Left renal pelvis (tissue), 4 donors: Measurements from ENCODE around the gene MRPS14. TPM values are rescaled to one million over a fixed set of nuclear protein-coding genes. Genes with fewer than 3 reads are reported as not detected.
A peak's percentile ranks its signal among the peaks of the same experiment; 100 is the strongest.
"Not testable (repeated sequence)": the region's sequence is repeated elsewhere in the genome, so short reads cannot be mapped to it uniquely, and the experiment has no call there.

Source experiments
- DNase-seq, 4 donors: peaks; one replicate each; pipeline ENCODE4 v3.0.0-alpha.2; 2013; ENCODE audit warnings: low read depth in 4 of 4, low spot score in 3 of 4
- polyA plus RNA-seq, 4 donors: library from polyadenylated mRNA; unstranded; fragments of 120-200 nt; gene quantifications; one replicate each; pipeline ENCODE4 v1.2.1, GENCODE V29; 2013; ENCODE audit not compliant: insufficient read length in 4 of 4

Gene MRPS14
- polyA plus RNA-seq = 10 to 100 TPM; 46.4 to 56.4 (median 49.2) TPM

DNA sequence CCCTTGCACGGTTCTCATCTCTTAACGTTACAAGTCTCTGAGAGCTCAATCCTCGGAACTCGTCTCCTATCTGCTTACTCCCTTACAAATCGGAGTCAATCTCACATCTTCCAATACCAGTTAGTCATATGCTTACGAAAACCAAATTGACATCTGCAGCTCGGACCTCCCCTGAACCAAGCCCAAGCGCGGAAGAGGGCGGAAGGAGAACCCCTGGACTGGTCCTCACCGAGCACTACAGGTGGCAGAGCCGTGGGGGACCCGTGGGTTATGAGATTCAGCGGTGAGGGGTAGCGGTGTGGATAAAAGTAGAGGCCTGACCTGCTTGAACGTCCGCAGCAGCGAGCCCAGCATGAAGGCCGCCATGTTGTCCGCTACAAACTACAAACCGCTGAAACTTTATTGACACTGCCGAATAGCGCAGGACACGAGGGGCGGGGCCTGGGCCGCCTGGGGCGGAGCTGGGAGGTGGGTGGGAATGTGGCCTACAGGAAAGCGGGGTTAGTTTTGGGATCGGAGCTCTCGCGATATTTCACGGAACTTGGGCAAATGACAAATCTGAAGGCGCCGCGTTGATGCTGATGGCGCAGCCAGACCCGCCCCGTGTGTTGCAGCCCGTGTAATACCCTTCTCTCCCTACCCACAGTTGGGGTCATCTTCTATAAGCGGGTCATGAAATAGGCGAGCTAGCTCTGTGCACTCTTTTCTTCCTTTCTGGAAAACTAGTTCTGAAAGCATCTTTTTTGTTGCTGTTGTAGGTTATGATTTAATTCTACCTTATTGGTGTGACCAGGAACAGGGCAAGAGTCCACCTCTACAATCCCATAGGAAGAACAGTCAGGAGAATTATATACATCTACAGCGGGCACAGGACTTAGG lies at the start of gene MRPS14:
MRPS14 (minus strand) TSS at position 383 of the 879 bp plus-strand sequence; CDS start at position 366, 17 bp downstream.
- DNase-seq = peak; percentile 96 to 98 (median 97)

DNA sequence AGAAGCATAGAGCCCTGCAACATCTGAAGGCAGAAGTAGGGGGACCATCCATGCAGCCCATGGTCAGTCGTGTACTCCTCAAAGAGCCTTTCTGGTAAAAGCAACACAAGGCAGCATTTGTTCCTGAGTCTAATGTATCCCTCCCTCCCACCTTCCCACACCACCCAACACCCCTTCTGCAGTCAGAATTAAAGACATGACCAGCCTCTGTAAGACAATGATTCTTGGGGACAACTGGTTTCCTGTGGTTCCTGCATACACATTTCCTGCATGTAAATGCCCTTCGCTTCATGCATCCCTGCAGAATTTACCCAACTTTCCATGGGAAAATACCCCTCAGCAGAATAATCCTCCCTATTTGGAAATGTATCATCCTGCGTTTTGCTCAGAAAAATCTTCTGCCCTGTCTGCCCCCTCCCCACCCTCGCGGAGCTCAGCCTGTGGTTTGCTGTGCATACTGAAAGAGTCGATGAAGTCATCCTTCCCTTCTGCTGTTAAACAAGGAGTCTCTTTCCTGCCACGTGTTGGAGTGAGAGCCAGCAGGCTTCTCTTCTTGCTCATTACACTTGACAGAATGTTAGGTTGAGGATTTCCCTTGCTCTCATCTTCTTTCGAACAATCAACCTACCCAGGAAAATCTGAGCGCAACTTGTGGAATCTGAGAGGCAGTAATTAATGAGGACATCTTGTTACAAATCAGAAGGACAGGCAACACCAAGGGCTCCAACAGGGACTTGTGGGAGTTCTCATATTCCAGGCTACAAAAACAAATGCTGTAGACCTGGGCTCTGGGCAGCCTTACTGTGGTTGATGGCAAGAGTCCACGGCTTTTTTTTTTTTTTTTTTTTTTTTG lies 49.1 kb upstream of the MRPS14 start:
- DNase-seq = peak; percentile 29 to 63 (median 56)

DNA sequence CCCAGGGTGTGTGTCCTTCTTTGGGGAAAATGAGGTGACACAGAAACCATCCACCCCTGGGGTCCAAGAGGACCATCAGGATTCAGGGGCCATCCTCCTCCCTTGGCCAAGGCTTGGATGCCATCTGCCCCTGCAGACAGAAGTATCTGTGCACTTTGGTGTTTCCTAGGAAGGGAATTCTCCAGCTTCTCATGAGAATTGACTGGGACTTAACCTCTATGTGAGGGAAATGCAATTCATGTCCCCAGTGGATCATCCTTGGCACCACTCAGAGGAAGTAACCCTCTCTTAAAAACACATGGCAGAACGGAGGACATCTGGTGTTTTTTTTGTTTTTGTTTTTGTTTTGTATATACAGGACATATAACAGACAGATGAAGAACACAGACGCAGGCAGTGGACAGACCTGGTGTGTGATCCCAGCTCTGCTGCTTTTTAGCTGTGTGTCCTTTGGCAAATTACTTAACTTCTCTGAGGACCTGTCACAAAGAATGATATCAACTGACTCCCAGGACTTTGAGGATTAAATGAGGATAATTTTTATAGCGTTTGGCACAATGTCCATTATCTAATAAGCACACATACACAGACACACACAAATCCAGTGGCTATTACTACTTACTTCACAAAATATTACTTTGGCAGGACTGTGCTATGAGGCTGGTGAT lies 48.2 kb upstream of the MRPS14 start:
- no peak for DNase-seq

DNA sequence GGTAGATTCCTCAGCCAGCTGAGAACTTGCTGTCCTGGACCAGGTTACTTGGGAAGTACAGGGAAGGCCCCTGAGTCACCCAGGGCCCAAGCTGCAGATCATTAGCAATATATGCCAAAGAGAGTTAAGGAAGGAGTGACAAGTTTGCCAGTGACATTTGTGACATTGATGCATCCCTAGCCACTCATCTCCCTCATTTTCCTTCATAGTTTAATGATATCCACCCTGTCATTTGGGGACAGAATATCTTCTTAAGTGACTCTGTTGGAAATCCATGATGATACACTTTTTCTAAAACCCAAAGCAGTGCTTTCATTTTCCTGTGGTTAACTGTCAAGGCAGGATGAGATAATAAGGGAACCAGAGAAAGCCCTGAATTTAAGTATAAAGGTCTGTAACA lies 47.6 kb upstream of the MRPS14 start:
- DNase-seq = no peak

DNA sequence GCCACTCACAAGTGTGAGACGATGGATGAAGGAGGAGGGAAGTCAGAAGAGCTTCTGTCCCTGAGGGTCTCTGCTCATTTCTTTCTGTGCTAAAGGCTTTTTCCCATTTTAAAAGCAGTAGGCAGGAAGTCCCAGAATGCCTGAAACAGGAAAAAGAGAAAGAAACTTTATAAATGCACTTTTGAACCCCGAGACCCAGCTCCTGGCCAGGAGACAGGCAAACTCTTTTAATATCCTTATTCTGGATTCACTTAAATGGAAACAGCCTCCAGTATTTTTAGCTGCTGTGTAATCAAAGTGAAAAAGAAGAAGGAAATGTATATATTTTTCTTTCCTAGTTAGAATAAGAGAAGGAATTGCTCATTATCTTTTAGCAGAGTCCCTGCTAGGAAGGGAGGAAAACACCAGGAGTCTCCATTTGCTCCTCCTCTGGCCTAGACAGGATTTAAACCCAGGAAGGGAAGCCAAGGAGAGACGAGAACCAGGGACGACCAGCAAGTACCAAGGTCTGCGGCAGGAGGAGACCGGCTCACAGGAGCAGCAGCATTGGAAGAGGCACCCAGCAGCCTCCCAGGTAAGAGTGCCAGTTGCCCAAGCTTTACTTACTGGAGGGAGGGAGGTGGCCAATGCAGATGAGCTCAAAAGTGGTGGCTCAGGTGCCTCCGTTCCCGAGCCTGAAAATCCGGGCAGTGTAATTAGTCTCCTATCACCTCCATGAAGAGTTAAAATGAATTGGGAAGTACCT lies 44.3 kb upstream of the MRPS14 start, which contains the start of gene TNN:
TNN (plus strand) TSS at position 472 of the 745 bp plus-strand sequence. CDS start 9,586 bp downstream, outside the sequence.
- no peak for DNase-seq

DNA sequence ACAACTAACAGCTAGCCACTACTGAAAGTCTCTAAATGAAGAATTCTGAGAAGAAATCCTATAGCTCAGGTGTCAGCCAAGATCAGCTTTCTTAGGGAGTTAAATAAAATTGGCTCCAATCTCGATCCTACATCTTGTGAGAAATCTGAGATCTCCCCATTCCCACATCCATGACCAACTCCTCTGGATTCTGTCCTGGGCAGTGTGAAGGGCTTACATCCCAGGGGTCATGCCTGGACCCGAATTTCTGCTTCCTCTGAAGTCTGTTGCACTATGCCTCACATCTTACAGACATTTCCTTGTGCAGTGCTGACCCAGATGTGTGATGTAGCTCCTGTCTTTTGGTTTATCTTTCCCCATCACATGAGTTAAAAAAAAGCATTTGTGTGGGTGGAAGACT lies 39.6 kb upstream of the MRPS14 start:
- DNase-seq = no peak

DNA sequence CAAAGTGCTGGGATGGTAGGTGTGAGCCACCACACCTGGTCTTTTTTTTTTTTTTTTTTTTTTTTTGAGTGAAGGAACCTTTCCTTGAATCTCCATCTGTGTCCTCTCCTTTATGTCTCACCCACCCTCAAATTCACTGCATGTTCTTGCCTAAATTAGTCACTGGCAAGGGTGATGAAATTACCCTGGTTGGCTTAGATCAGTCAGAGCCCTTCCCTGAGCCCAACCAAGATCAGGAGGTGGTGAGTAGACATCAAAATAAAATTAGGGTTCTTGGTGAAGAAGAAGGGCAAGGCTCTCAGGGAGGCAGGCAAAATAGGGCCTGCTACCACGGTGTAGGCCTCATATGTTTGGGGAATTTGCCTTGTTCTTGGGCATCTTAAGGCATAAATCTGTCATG lies 39.1 kb upstream of the MRPS14 start:
- no peak for DNase-seq

DNA sequence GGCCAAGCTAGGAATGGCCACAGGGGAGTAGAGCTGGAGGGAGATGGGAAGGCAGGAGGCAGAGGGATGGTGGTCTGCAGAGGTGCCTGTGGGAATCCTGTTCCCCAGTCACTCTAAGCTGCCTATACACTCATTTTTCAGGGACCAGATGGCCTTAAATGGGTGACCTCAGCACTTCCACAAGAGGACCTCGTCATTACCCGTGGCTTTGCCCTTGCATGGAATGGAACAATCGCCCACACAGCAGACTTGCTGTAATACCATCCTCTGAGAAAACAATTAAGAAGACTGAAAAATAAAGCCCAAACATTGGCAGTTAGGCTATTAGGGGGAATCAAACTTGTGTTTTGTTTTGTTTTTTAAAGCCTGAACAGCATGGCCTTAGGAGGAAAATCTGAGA lies 31.5 kb upstream of the MRPS14 start:
- no peak for DNase-seq

DNA sequence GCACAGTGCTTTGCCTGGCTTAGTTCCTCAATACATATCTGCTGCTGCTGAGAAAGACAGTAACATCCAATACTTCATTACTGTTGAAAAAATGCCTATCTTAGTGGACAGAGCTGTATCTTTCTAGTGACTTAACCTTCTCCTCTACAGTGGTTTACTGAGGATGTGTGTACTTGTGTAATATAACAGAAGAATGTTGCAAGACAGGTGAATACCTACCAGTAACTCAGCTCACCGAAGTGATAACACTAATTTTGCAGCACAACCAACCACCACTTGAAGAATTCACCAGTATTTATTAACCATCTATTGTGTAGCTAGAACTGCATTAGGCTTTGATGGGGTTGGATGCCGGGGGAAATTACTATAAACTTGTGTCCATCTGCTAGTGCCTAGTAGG lies 27.8 kb upstream of the MRPS14 start:
- no peak for DNase-seq

DNA sequence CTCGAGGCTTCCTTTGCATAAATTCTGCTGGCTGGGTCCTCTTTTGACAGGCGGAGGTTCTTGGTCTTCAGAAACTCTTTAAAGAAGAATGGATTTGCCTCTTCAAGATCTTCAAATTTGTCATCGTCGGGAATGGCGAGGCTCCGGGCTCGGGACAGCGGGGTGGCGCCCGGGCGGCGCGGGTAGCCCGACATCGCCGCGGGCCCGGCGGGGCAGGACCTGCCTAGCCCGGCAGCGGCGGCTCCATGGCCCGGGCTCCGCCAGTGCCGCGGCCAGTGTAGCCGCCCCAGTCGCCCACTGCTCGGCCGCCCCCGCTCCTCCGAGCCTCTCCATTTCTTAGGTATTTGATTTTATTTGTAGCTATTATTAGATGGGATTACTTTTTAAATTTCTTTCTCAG lies 22.3 kb upstream of the MRPS14 start:
- no peak for DNase-seq

DNA sequence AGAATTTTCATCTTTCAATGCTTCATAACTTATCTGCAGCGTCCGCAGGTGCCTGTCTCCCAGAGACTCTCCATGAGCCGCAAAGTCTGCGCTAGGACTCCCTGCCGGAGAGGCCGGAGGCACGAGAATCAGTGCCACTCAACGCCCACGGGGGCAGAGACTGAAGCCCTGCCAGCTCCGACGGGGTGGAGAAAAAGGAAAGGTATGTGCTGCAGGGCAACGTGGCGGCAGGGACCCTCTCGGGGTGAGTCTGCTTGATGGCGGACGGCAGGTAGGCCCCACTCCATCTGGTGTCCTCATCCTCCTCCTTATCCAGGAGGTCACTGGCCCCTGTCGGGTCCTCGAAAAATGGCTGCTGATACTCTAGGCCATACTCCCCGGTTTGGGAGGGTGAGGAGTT lies 21.9 kb upstream of the MRPS14 start:
- DNase-seq = no peak

DNA sequence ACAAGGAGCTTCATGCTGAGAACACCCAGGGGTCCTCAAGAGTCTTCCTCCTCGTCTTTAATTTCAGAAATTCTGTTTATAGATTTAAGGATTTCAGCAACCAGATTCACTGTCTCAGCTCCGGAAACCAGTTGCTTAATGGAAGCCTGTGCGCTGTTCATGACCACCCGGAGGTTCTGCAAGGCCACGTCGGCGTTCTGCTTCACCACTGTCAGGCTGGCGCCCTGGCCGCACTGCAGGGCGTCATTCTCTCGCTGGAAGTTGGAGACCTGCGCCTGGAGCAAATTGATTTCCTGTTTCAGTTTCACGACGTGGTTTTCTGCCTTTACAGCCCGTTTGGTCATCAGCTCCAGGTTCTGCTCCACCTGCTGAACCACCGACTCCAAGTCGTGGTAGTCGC lies 21.4 kb upstream of the MRPS14 start:
- DNase-seq = not testable (repeated sequence)

DNA sequence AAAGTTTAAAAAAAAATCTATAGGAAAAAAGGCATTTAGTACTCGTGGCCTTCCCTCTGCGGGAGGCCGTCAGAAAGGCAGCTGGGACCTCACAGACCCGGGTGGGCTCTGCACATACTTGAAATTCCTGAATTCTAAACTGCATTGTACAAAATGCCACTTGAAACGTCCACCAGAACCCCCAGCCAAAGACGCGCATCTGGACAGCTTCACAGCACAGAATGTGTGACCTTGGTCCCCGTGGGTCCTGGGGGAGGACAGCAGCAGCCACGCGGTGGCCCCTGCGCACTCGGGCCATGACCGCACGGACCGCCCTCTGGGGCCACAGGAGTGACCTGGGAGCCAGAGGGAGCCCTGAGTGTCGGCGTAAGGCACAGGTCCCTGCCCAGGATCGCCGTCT lies 20.6 kb upstream of the MRPS14 start:
- DNase-seq = no peak

DNA sequence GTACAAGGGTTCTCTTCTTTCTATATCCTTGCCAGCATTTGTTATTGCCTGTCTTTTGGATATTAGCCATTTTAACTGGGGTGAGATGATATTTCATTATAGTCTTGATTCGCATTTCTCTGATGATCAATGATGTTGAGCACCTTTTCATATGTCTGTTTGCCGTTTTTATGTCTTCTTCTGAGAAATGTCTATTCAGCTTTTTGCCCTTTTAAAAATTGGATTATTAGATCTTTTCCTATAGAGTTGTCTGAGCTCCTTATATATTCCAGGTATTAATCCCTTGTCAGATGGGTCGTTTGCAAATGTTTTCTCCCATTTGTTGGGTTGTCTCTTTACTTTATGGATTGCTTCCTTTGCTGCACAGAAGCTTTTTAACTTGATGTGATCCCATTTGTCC lies 19.4 kb upstream of the MRPS14 start:
- no peak for DNase-seq

DNA sequence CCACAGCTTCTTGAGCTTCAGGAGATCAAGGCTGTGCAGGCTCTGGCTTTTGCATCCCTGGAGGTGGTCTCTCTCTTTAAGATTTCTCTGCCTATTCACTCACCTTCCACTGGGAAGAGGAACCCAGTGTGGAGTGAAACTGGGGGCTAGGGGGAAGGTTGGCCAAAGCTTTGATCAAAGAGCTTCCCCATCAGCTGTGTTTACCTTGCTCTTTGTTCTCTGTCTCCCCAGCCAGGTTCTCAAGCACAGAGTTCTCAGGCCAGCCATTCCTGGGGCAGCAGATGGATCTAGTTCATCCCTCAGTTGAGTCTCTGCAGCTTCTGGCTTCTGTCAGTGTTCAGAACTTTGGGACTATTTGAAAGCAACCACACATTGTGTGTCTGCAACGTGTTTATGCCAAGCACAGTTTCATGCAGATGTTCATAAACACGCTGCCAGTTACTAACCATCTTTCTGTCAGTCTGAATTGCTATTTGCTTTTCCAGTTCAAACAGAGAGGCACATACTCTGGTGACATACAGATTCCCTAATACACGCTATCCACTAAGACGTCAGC lies 17.2 kb upstream of the MRPS14 start:
- DNase-seq = no peak

DNA sequence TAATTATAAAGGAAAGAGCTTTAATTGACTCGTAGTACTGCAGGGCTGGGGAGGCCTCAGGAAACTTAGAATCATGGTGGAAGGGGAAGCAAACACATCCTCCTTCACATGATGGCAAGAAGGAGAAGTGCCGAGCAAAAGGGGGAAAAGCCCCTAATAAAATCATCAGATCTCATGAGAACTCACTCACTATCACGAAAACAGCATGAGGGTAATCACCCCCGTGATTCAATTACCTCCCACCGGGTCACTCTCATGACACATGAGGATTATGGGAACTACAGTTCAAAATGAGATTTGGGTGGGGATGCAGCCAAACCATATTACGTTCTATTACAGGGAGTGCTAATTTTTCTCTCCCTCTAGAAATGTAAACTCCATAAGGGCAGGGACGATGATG lies 14.2 kb upstream of the MRPS14 start:
- no peak for DNase-seq

DNA sequence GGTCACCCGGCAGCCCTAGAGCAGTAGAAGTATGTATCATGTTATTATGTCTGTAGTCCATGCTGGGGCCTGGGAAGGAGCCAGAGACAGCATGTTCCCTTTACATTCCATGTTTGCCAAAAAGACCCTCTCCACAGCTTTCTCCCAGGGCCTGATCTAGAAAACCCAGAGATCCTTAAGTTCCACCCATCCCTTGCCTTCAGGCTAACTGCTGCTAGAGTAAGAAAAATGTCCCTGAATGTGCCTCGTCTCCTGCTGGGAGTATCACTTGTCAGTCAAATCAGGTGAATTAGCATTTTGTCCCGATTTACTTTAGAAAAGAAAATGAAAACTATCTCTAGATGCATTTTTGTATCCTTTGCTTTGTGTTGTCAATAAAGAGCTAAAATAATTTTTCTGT lies 13.3 kb upstream of the MRPS14 start:
- no peak for DNase-seq

DNA sequence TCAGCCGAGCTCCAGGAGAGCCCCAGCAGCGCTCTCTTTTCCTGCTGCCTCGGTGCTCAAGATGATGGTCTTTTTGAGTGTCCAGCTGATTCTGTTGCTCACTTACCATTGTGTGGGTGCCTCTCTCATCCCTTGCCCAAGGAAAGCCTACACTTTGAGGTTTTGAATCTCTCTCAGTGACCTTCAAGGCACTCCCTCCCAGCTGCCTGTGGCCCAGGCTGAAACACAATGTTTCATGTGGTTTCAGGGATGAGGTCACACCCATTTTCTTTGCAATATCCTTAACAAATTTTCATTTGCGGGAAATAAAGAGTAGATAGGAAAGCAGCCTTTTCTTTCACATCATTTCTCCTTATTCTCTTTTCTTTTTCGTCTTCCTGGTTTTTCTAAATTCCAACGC lies 12.6 kb upstream of the MRPS14 start:
- no peak for DNase-seq

DNA sequence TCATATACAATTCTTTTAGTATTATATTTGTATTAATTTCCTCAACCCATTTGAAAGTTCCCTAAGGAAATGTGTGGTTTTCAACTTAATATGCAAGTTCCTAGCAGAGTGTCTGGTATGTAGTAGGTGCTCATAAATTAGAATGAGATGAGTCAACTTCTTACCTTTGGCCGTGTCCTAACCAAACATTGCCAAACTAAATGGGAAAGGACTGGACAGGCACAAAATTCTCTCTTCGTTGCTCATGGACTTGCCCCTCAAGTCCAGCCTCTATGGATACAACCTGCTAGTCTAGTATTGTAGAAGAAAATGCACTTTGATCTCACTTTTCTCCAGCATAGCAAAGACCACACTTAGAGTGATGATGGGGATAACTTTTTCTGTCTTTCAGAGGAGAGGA lies 11.6 kb upstream of the MRPS14 start:
- DNase-seq = no peak

DNA sequence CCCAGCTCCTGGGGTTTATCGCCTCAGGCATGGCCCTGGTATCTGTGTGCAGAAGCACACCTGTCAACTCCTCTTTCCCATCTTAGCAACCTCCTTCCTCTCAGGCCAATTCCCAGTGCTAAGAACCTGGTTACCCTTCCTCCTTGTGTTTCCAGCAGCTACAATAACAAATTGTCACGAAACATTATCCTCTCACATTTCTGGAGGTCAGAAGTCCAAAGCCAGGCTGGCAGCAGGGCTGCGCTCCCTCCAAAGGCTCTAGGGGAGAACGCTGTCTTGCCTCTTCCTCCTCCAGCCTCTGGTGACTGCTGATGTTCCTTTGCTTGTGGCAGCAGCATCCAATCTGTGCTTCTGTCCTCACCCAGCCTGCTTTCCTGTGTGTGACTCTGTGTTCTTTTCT lies 10.7 kb upstream of the MRPS14 start:
- DNase-seq = no peak
